ENCODE results near the gene EML1. TPM values are rescaled to one million over a fixed set of nuclear protein-coding genes. Genes with fewer than 3 reads are reported as not detected.
A peak's percentile ranks its signal among the peaks of the same experiment; 100 is the strongest.

EML1 gene
- total and polyA plus RNA-seq, 2 of the 13 experiments (the other 11 are each of a cell fraction or from before 2014, with no cell fraction given) = 0.59 to 1.7 TPM

- TF ChIP-seq SKIL (CRISPR knock-in tag; IDR thresholded peaks at IDR 0.05; ENCODE audit: borderline replicate concordance) = peak; percentile 43; the same call in 1 of the 2 replicates
- TF ChIP-seq ZNF704 (CRISPR knock-in tag; IDR thresholded peaks at IDR 0.05; ENCODE audit: borderline replicate concordance) = no peak
- no peak for TF ChIP-seq FUBP1 (CRISPR knock-in tag; IDR thresholded peaks at IDR 0.05; ENCODE audit: borderline replicate concordance)
- TF ChIP-seq JARID2 (CRISPR knock-in tag; IDR thresholded peaks at IDR 0.05; ENCODE audit: insufficient replicate concordance) = no peak
- TF ChIP-seq ZNF430 (CRISPR knock-in tag; IDR thresholded peaks at IDR 0.05) = no peak
- no peak for TF ChIP-seq FOXO4 (CRISPR knock-in tag; conservative IDR thresholded peaks at IDR 0.05)
- no peak for TF ChIP-seq AFF4 (CRISPR knock-in tag; IDR thresholded peaks at IDR 0.05)
- TF ChIP-seq POLR2G (IDR thresholded peaks at IDR 0.05; ENCODE audit: low read depth, low read length) = no peak
- TF ChIP-seq ZNF562 (CRISPR knock-in tag; IDR thresholded peaks at IDR 0.05; ENCODE audit: borderline replicate concordance) = no peak
- no peak for TF ChIP-seq MAFK (conservative IDR thresholded peaks at IDR 0.05 in 1 of 2, IDR thresholded peaks at IDR 0.05 in 1 of 2; ENCODE audit: low read length in 2 of 2)
- no peak for TF ChIP-seq PAX8 (CRISPR knock-in tag; IDR thresholded peaks at IDR 0.05; ENCODE audit: borderline replicate concordance)
- TF ChIP-seq SIX4 (CRISPR knock-in tag; IDR thresholded peaks at IDR 0.05) = peak; percentile 78
- no peak for TF ChIP-seq CREB1 (IDR thresholded peaks at IDR 0.05)
- TF ChIP-seq CREB1 (CRISPR knock-in tag; IDR thresholded peaks at IDR 0.05) = no peak
- TF ChIP-seq ZNF670 (CRISPR knock-in tag; IDR thresholded peaks at IDR 0.05; ENCODE audit: borderline replicate concordance) = no peak
- no peak for TF ChIP-seq ZNF326 (CRISPR knock-in tag; IDR thresholded peaks at IDR 0.05; ENCODE audit: borderline replicate concordance)
- TF ChIP-seq ATF6 (CRISPR knock-in tag; conservative IDR thresholded peaks at IDR 0.05) = no peak
These were observed 8.7 kb upstream of the EML1 start (continued) for GRCh38 chr14:99784508-99784907.
